Fibroblast of lung (primary cell): Measurements from ENCODE around the gene MTG2. TPM values are rescaled to one million over a fixed set of nuclear protein-coding genes. Genes with fewer than 3 reads are reported as not detected.

Source experiments
- DNase-seq, 2 donors: peaks; one replicate each; pipeline versions ENCODE4 v3.0.0 to v3.0.0-alpha.2; 2010; ENCODE audit warnings: low read depth in 2 of 2
- H2AFZ ChIP-seq: 2 replicates; pipeline ENCODE4 v1.5.1; 2012; ENCODE audit warnings: low read length, control low read depth, inconsistent platforms
- H3K27ac ChIP-seq: 2 replicates; pipeline ENCODE4 v1.5.1; 2011; ENCODE audit warnings: low read length, control low read depth; ENCODE audit not compliant: insufficient read depth
- H3K27me3 ChIP-seq: 2 replicates; pipeline ENCODE4 v1.5.1; 2011; ENCODE audit warnings: mild to moderate bottlenecking, low read length; ENCODE audit not compliant: control insufficient read depth, insufficient read depth
- H3K36me3 ChIP-seq: 2 replicates; pipeline ENCODE4 v1.5.1; 2011; ENCODE audit warnings: low read length; ENCODE audit not compliant: control insufficient read depth, insufficient read depth
- H3K4me1 ChIP-seq: 2 replicates; pipeline ENCODE4 v1.5.1; 2011; ENCODE audit warnings: low read length; ENCODE audit not compliant: control insufficient read depth, insufficient read depth; ENCODE audit errors: extremely low read depth
- H3K4me2 ChIP-seq: 2 replicates; pipeline ENCODE4 v1.5.1; 2011; ENCODE audit warnings: low read length, control low read depth; ENCODE audit not compliant: insufficient read depth; ENCODE audit errors: extremely low read depth
- H3K4me3 ChIP-seq, 4 experiments: fragments of 200-600 bp in 1 of 4; sonication (generic) in 1 of 4; replicated peaks in 1 of 4; 2 replicates each; pipeline ENCODE4 v1.5.1; 2011 to 2016; ENCODE audit warnings: low read length in 4 of 4, low read depth in 3 of 4, mild to moderate bottlenecking in 3 of 4, control low read depth in 2 of 4, inconsistent platforms in 1 of 4, mixed read lengths in 1 of 4; ENCODE audit not compliant: insufficient read depth in 1 of 4; ENCODE audit errors: control extremely low read depth in 1 of 4
- H3K79me2 ChIP-seq: 2 replicates; pipeline ENCODE4 v1.5.1; 2012; ENCODE audit warnings: mild to moderate bottlenecking, low read length, inconsistent platforms; ENCODE audit not compliant: control insufficient read depth, insufficient read depth
- H3K9ac ChIP-seq: 2 replicates; pipeline ENCODE4 v1.5.1; 2011; ENCODE audit warnings: mild to moderate bottlenecking, low read length, control low read depth; ENCODE audit not compliant: insufficient read depth
- H3K9me3 ChIP-seq: 2 replicates; pipeline ENCODE4 v1.5.1; 2012; ENCODE audit warnings: low read depth, low read length; ENCODE audit not compliant: control insufficient read depth, insufficient read depth
- H4K20me1 ChIP-seq: 2 replicates; pipeline ENCODE4 v1.5.1; 2011; ENCODE audit warnings: low read length; ENCODE audit not compliant: control insufficient read depth, insufficient read depth; ENCODE audit errors: extremely low read depth
- CTCF ChIP-seq, 2 donors: IDR thresholded peaks in 1 of 2; conservative IDR thresholded peaks in 1 of 2; 1 replicate in 1 of 2; 2 replicates in 1 of 2; pipeline ENCODE4 v1.5.1; 2011 to 2012; ENCODE audit warnings: low read length in 2 of 2, control low read depth in 1 of 2, inconsistent platforms in 1 of 2, low read depth in 1 of 2, mild to moderate bottlenecking in 1 of 2
- EZH2 ChIP-seq: IDR thresholded peaks from 2 replicates; pipeline ENCODE4 v1.5.1; 2012; ENCODE audit warnings: low read length, control low read depth, mild to moderate bottlenecking; ENCODE audit errors: missing control alignments
- polyA plus RNA-seq, 2 donors: library from polyadenylated mRNA; depleted of rRNA in 1 of 2; stranded (reverse) in 1 of 2; unstranded in 1 of 2; fragments of >200 nt; gene quantifications; 2 replicates each; pipeline ENCODE4 v1.2.1, GENCODE V29; 2011 to 2012; ENCODE audit warnings: missing spikeins in 1 of 2
- total RNA-seq: library from RNA; depleted of rRNA; stranded (reverse); fragments of >200 nt; gene quantifications from 2 replicates; pipeline ENCODE4 v1.2.1, GENCODE V29; 2014

The MTG2 gene
- total and polyA plus RNA-seq, 2 donors (not counting 1 experiment from before 2014, with no cell fraction given): 16.5 to 17.5 TPM

GRCh38 chr20:62133864-62134263, 49.0 kb upstream of the MTG2 start:
- H3K4me1 ChIP-seq: peaks cover 4% of the 10 kb centered on the region
- H4K20me1 ChIP-seq: peaks cover 2% of the 10 kb centered on the region
- H3K36me3 ChIP-seq: peaks cover 32% of the 10 kb centered on the region
- no peak overlapping the region for H3K27ac ChIP-seq
- no peak overlapping the region for H2AFZ ChIP-seq
- peaks cover 3% of the 10 kb centered on the region for H3K79me2 ChIP-seq
- no peak overlapping the region for H3K4me3 ChIP-seq
- H3K9ac ChIP-seq: no peak overlapping the region
- TF ChIP-seq CTCF (conservative IDR thresholded peaks at IDR 0.05 in 1 of 2, IDR thresholded peaks at IDR 0.05 in 1 of 2; ENCODE audit: low read depth in 1 of 2, low read length in 2 of 2): peak in 1 of 2 donors; percentile 4
- TF ChIP-seq EZH2: no peak
- H3K9me3 ChIP-seq: no peaks in the 10 kb centered on the region
- no peak for DNase-seq
- H3K4me2 ChIP-seq: no peak overlapping the region
- H3K27me3 ChIP-seq: no peaks in the 10 kb centered on the region

- peak overlapping the region; percentile 21 for H3K9ac ChIP-seq
- TF ChIP-seq EZH2 (no peak), CTCF (conservative IDR thresholded peaks at IDR 0.05 in 1 of 2, IDR thresholded peaks at IDR 0.05 in 1 of 2; ENCODE audit: low read depth in 1 of 2, low read length in 2 of 2) (no peak)
- H3K79me2 ChIP-seq: peaks cover 13% of the 10 kb centered on the region
- no peaks in the 10 kb centered on the region for H3K9me3 ChIP-seq
- no peak overlapping the region for H3K4me2 ChIP-seq
- H3K27me3 ChIP-seq: no peaks in the 10 kb centered on the region
- H3K4me1 ChIP-seq: peaks cover 4% of the 10 kb centered on the region
- peak in 1 of 2 donors; percentile 83 for DNase-seq
- H3K36me3 ChIP-seq: peaks cover 39% of the 10 kb centered on the region
- H4K20me1 ChIP-seq: peaks cover 2% of the 10 kb centered on the region
- H2AFZ ChIP-seq: no peak overlapping the region
- H3K4me3 ChIP-seq: no peak overlapping the region
- H3K27ac ChIP-seq: no peak overlapping the region
Measured at GRCh38 chr20:62134735-62135231, 48.0 kb upstream of the MTG2 start.

GRCh38 chr20:62135573-62136266, 47.1 kb upstream of the MTG2 start:
- TF ChIP-seq CTCF (conservative IDR thresholded peaks at IDR 0.05 in 1 of 2, IDR thresholded peaks at IDR 0.05 in 1 of 2; ENCODE audit: low read depth in 1 of 2, low read length in 2 of 2) (no peak), EZH2 (no peak)
- no peak overlapping the region for H3K4me3 ChIP-seq
- no peaks in the 10 kb centered on the region for H3K9me3 ChIP-seq
- H3K27me3 ChIP-seq: no peaks in the 10 kb centered on the region
- H3K4me1 ChIP-seq: peaks cover 4% of the 10 kb centered on the region
- peaks cover 2% of the 10 kb centered on the region for H4K20me1 ChIP-seq
- H3K4me2 ChIP-seq: no peak overlapping the region
- H3K79me2 ChIP-seq: peaks cover 22% of the 10 kb centered on the region
- DNase-seq: no peak
- peaks cover 41% of the 10 kb centered on the region for H3K36me3 ChIP-seq
- no peak overlapping the region for H2AFZ ChIP-seq
- H3K27ac ChIP-seq: no peak overlapping the region
- no peak overlapping the region for H3K9ac ChIP-seq
